CD8-positive, alpha-beta memory T cell (primary cell): ENCODE measurements around the gene OBP2A. TPM values are rescaled to one million over a fixed set of nuclear protein-coding genes. Genes with fewer than 3 reads are reported as not detected.

ENCODE experiments used
- CTCF ChIA-PET: fragments of 350-600 bp; sonication (Branson Sonifier 250); formaldehyde crosslinking; loops from one replicate; lab custom pipeline; 2021; ENCODE audit warnings: antibody characterized with exemption; lab: Charles Lee
- POLR2A ChIA-PET: fragments of 350-600 bp; sonication (Branson Sonifier 250); formaldehyde crosslinking; loops from one replicate; lab custom pipeline; 2021; ENCODE audit warnings: antibody characterized with exemption; lab: Charles Lee
- DNase-seq, 5 donors: peaks; one replicate each; pipeline versions ENCODE4 v3.0.0 to v3.0.0-alpha.2; 2020 to 2022; ENCODE audit warnings: mixed read lengths in 1 of 5
- H3K27ac ChIP-seq: one replicate; pipeline ENCODE4 v1.7.0; 2013; ENCODE audit warnings: low read depth, mild to moderate bottlenecking, low read length, moderate library complexity
- H3K27me3 ChIP-seq: 2 replicates; pipeline ENCODE4 v1.7.0; 2013; ENCODE audit warnings: low read length, mild to moderate bottlenecking; ENCODE audit not compliant: insufficient read depth, poor library complexity, severe bottlenecking
- H3K36me3 ChIP-seq: 2 replicates; pipeline ENCODE4 v1.7.0; 2013; ENCODE audit warnings: mild to moderate bottlenecking, low read length, moderate library complexity; ENCODE audit not compliant: insufficient read depth
- H3K4me1 ChIP-seq: 2 replicates; pipeline ENCODE4 v1.7.0; 2013; ENCODE audit warnings: mild to moderate bottlenecking, low read length, moderate library complexity; ENCODE audit not compliant: insufficient read depth
- H3K4me3 ChIP-seq: 2 replicates; pipeline ENCODE4 v1.7.0; 2013; ENCODE audit warnings: mild to moderate bottlenecking, low read length
- H3K9me3 ChIP-seq: 2 replicates; pipeline ENCODE4 v1.7.0; 2013; ENCODE audit warnings: mild to moderate bottlenecking, low read length
- H3K27ac Mint-ChIP-seq, 8 donors: one replicate each; pipeline ENCODE4 v1.8.0; 2020 to 2021; ENCODE audit warnings: mixed read lengths in 8 of 8, mild to moderate bottlenecking in 6 of 8, inconsistent platforms in 3 of 8, moderate library complexity in 3 of 8
- H3K27me3 Mint-ChIP-seq, 2 donors: one replicate each; pipeline ENCODE4 v1.8.0; 2020 to 2021; ENCODE audit warnings: mixed read lengths in 2 of 2, mild to moderate bottlenecking in 1 of 2, moderate library complexity in 1 of 2
- H3K36me3 Mint-ChIP-seq, 3 donors: one replicate each; pipeline ENCODE4 v1.8.0; 2020 to 2021; ENCODE audit warnings: mixed read lengths in 3 of 3, inconsistent platforms in 1 of 3, mild to moderate bottlenecking in 1 of 3
- H3K4me1 Mint-ChIP-seq, 3 donors: one replicate each; pipeline ENCODE4 v1.8.0; 2020 to 2021; ENCODE audit warnings: mixed read lengths in 3 of 3, inconsistent platforms in 1 of 3, mild to moderate bottlenecking in 1 of 3
- H3K4me3 Mint-ChIP-seq, 7 donors: one replicate each; pipeline ENCODE4 v1.8.0; 2020 to 2021; ENCODE audit warnings: mixed read lengths in 7 of 7, mild to moderate bottlenecking in 6 of 7, moderate library complexity in 4 of 7, inconsistent platforms in 2 of 7
- H3K9me3 Mint-ChIP-seq, 5 donors: one replicate each; pipeline ENCODE4 v1.8.0; 2020 to 2022; ENCODE audit warnings: mixed read lengths in 5 of 5, mild to moderate bottlenecking in 3 of 5, moderate library complexity in 2 of 5, inconsistent platforms in 1 of 5
- polyA plus RNA-seq: library from polyadenylated mRNA; unstranded; fragments of 300-500 nt; fragmentation: Illumina TruSeq; gene quantifications from one replicate; pipeline ENCODE4 v1.2.3, GENCODE V29; 2021
- total RNA-seq, 2 experiments: library from RNA; stranded (reverse); gene quantifications; one replicate each; pipeline ENCODE4 v1.2.3, GENCODE V29; 2021

OBP2A gene
- total and polyA plus RNA-seq, 3 experiments from 2014 or later, result not detected

DNA sequence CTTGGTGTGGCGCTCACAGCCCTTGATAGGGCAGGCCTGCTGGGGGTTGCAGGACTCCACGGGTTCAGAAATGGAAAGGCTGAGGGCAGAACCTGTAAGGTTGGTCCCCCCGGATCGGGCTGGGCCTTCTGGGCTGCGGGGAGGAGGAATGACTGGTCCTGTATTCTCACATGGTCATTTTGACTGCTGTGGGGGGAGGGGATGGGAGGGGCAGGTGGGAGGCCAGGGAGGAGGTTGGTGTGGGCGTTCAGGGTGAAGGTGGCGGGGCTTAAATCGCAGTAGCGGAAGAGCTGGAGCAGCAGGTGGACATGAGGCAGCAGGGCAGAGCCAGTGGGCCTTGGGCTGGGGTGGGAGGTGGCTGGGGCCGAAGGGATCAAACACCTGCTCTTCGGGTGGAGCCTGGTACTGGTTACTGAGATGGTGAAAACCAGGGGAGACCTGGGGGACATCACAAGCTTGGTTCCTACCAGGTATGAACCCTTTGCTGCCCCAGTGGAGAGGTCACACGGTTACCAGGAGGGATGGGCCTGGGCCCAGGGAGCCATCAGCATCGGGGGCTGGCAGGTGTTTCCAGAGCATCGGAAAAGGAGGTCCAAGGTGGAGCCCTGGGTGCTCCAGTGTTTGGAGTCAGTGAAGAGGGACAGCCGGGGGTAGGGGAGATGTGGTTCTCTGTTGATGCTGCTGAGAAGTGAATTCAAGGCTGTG is 43.6 kb upstream of the OBP2A start:
- ChIA-PET CTCF (no interaction called here), POLR2A (no interaction called here)
- H3K9me3 Mint-ChIP-seq, result peaks cover 0 to 3% (median 0%) of the 10 kb centered on the region in 5 donors
- H3K4me3 ChIP-seq, result peak overlapping the region; percentile 79
- H3K27me3 Mint-ChIP-seq, result peaks cover 0 to 4% of the 10 kb centered on the region in 2 donors
- peak overlapping the region in 2 of 8 donors; percentile 17 to 65 for H3K27ac Mint-ChIP-seq
- peak overlapping the region; percentile 64 for H3K27ac ChIP-seq
- peaks cover 17 to 34% (median 25%) of the 10 kb centered on the region in 3 donors for H3K4me1 Mint-ChIP-seq
- H3K9me3 ChIP-seq, result no peaks in the 10 kb centered on the region
- peaks cover 27% of the 10 kb centered on the region for H3K4me1 ChIP-seq
- H3K36me3 ChIP-seq, result peaks cover 18% of the 10 kb centered on the region
- no peak for DNase-seq
- peak overlapping the region; percentile 78 to 94 (median 86) for H3K4me3 Mint-ChIP-seq
- peaks cover 0 to 37% (median 5%) of the 10 kb centered on the region in 3 donors for H3K36me3 Mint-ChIP-seq
- no peaks in the 10 kb centered on the region for H3K27me3 ChIP-seq

DNA sequence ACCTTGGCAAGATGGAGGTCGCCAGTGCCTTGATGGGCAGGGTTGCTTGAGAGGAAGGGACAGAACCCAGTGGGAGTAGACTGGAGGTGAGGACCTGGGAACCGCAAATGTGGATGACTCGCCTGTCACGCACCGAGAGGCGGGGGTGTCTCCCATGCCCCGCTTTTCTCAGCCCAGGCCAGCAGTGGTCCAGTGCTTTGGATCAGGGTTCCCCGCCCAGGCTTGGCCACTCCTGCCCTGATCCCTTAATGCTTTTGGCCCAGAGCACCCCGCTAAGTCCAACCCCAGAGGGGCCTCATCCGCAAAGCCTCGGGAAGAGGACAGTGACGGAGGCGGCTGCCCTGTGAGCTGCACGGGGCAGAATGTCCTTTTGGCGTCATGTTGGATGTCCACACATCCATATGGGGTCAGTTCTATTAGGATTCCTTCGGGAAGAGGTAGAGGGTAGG is 43.0 kb upstream of the OBP2A start:
- Mint-ChIP-seq H3K9me3 (peaks cover 0 to 3% (median 0%) of the 10 kb centered on the region in 5 donors), H3K4me1 (peaks cover 17 to 34% (median 25%) of the 10 kb centered on the region in 3 donors), H3K36me3 (peaks cover 0 to 37% (median 5%) of the 10 kb centered on the region in 3 donors), H3K27ac (peak overlapping the region in 1 of 8 donors; percentile 17), H3K27me3 (peaks cover 0 to 3% of the 10 kb centered on the region in 2 donors), H3K4me3 (peak overlapping the region in 6 of 7 donors; percentile 20 to 92 (median 58))
- Histone ChIP-seq H3K9me3 (no peaks in the 10 kb centered on the region), H3K27ac (no peak overlapping the region), H3K27me3 (no peaks in the 10 kb centered on the region), H3K4me3 (no peak overlapping the region), H3K36me3 (peaks cover 18% of the 10 kb centered on the region), H3K4me1 (peaks cover 27% of the 10 kb centered on the region)
- ChIA-PET POLR2A (no interaction called here), CTCF (no interaction called here)
- peak in 1 of 5 donors; percentile 40 for DNase-seq

DNA sequence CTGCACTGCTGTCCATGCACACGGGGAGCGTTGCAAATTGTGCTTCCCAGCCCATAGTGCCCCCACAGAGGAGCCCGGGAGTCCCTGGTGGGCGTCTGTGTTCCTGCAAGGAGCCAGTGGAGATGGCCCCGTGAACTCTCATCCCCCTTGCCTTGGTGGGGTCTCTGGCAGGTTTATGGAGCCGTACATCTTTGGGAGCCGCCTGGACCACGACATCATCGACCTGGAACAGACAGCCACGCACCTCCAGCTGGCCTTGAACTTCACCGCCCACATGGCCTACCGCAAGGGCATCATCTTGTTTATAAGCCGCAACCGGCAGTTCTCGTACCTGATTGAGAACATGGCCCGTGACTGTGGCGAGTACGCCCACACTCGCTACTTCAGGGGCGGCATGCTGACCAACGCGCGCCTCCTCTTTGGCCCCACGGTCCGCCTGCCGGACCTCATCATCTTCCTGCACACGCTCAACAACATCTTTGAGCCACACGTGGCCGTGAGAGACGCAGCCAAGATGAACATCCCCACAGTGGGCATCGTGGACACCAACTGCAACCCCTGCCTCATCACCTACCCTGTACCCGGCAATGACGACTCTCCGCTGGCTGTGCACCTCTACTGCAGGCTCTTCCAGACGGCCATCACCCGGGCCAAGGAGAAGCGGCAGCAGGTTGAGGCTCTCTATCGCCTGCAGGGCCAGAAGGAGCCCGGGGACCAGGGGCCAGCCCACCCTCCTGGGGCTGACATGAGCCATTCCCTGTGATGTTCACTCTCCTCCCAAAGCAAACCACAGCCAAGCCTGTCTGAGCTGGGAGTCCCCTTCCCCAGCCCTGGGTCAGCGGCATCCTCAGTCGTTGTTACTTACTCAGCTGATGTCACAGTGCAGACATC is 42.3 kb upstream of the OBP2A start:
- ChIA-PET POLR2A (no interaction called here), CTCF (interaction anchor here (1.4 kb wide), 1 partner anchor 13 kb away, joined by 4 read pairs; no protein-coding TSS in a partner anchor)
- Mint-ChIP-seq H3K4me3 (peak overlapping the region; percentile 20 to 92 (median 58)), H3K36me3 (peaks cover 0 to 37% (median 5%) of the 10 kb centered on the region in 3 donors), H3K27ac (peak overlapping the region in 1 of 8 donors; percentile 56), H3K27me3 (no peaks in the 10 kb centered on the region), H3K4me1 (peaks cover 17 to 34% (median 25%) of the 10 kb centered on the region in 3 donors), H3K9me3 (peaks cover 0 to 3% (median 0%) of the 10 kb centered on the region in 5 donors)
- no peaks in the 10 kb centered on the region for H3K9me3 ChIP-seq
- peaks cover 27% of the 10 kb centered on the region for H3K4me1 ChIP-seq
- DNase-seq, result peak in 1 of 5 donors; percentile 36
- H3K27me3 ChIP-seq, result no peaks in the 10 kb centered on the region
- H3K36me3 ChIP-seq, result peaks cover 18% of the 10 kb centered on the region
- H3K27ac ChIP-seq, result no peak overlapping the region
- H3K4me3 ChIP-seq, result no peak overlapping the region

DNA sequence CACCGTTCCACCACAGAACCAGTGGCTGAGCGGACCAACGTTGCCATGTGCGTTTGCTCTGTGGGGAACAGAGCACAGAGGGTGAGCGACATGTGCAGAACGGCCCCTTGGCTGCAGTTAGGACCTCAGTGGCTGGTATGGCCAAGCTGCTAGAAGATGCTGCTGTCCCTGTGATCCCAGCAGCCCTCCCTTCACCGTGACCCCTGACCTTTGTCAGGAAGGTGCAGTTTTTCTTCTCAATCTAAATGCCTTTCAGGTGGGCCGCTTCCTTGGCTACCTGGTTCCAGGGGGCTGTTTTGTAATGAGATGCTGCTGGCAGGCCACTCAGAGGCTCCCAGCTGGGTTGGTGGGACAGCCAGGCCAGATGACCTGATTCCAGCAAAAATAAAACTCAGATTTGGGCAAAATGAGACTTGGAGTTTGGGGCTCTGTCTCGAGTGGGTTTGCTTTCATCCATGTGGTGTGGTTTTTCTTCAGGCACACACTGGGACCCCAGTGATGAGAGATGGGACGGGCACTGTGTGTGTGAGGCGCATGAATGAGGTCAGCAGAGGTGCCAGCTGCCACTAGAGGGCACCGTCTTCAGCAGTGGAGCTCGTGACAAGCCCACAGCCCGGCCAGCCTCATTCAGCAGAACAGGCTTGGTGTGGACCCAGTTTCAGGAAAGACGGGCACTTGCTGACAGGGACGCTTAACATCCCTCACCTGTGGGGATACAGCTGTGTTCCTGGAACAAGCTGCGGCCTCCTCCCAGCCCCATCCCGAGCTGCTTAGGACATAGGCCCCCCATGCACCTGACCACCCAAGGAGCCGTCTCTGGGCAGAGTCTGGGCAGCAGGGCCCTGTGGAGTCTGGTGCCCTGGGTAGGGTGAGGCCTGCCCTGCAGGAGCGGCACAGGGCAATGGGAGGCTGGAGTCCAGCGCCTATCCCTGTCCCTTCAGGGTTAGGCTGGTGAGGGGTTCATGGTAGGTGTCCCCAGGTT is 41.4 kb upstream of the OBP2A start:
- Histone ChIP-seq H3K27me3 (no peaks in the 10 kb centered on the region), H3K36me3 (peaks cover 18% of the 10 kb centered on the region), H3K4me3 (no peak overlapping the region), H3K9me3 (no peaks in the 10 kb centered on the region), H3K4me1 (peaks cover 21% of the 10 kb centered on the region), H3K27ac (no peak overlapping the region)
- peak overlapping the region in 1 of 8 donors; percentile 82 for H3K27ac Mint-ChIP-seq
- CTCF ChIA-PET, result interaction anchor here (0.8 to 1.8 kb wide), 6 partner anchors 10 to 1049 kb away, joined by 3 to 7 read pairs (median 4); no protein-coding TSS in a partner anchor
- H3K4me1 Mint-ChIP-seq, result peaks cover 17 to 26% (median 25%) of the 10 kb centered on the region in 3 donors
- peak overlapping the region in 3 of 7 donors; percentile 20 to 81 (median 24) for H3K4me3 Mint-ChIP-seq
- peaks cover 6 to 10% (median 8%) of the 10 kb centered on the region in 5 donors for H3K9me3 Mint-ChIP-seq
- H3K27me3 Mint-ChIP-seq, result no peaks in the 10 kb centered on the region
- peak in 4 of 5 donors; percentile 24 to 55 (median 32) for DNase-seq
- H3K36me3 Mint-ChIP-seq, result peaks cover 5 to 37% (median 7%) of the 10 kb centered on the region in 3 donors
- POLR2A ChIA-PET, result no interaction called here

GRCh38 chr9:135505406-135506187 is 40.3 kb upstream of the OBP2A start:
- Histone ChIP-seq H3K4me3 (no peak overlapping the region), H3K4me1 (peaks cover 21% of the 10 kb centered on the region), H3K9me3 (no peaks in the 10 kb centered on the region), H3K36me3 (peaks cover 18% of the 10 kb centered on the region), H3K27ac (no peak overlapping the region), H3K27me3 (no peaks in the 10 kb centered on the region)
- POLR2A ChIA-PET, result interaction anchor here (0.5 kb wide), 1 partner anchor 95 kb away, joined by 3 read pairs; no protein-coding TSS in a partner anchor
- Mint-ChIP-seq H3K36me3 (peaks cover 5 to 35% (median 7%) of the 10 kb centered on the region in 3 donors), H3K9me3 (peaks cover 6 to 14% (median 8%) of the 10 kb centered on the region in 5 donors), H3K27me3 (no peaks in the 10 kb centered on the region), H3K4me3 (no peak overlapping the region), H3K27ac (peak overlapping the region in 1 of 8 donors; percentile 29), H3K4me1 (peaks cover 17 to 26% (median 25%) of the 10 kb centered on the region in 3 donors)
- CTCF ChIA-PET, result interaction anchor here (0.8 to 1.8 kb wide), 5 partner anchors 9 to 1050 kb away, joined by 3 to 7 read pairs (median 4); no protein-coding TSS in a partner anchor
- peak in 1 of 5 donors; percentile 33 for DNase-seq

GRCh38 chr9:135506327-135507103 is 39.4 kb upstream of the OBP2A start:
- H3K36me3 Mint-ChIP-seq, result peaks cover 5 to 35% (median 7%) of the 10 kb centered on the region in 3 donors
- Histone ChIP-seq H3K4me3 (no peak overlapping the region), H3K36me3 (peaks cover 18% of the 10 kb centered on the region), H3K9me3 (no peaks in the 10 kb centered on the region), H3K4me1 (peaks cover 17% of the 10 kb centered on the region), H3K27me3 (no peaks in the 10 kb centered on the region), H3K27ac (no peak overlapping the region)
- H3K9me3 Mint-ChIP-seq, result peaks cover 6 to 14% (median 8%) of the 10 kb centered on the region in 5 donors
- DNase-seq, result no peak
- ChIA-PET POLR2A (interaction anchor here (0.5 kb wide), 1 partner anchor 96 kb away, joined by 3 read pairs; no protein-coding TSS in a partner anchor), CTCF (no interaction called here)
- peaks cover 16 to 23% (median 22%) of the 10 kb centered on the region in 3 donors for H3K4me1 Mint-ChIP-seq
- no peaks in the 10 kb centered on the region for H3K27me3 Mint-ChIP-seq
- H3K4me3 Mint-ChIP-seq, result no peak overlapping the region
- H3K27ac Mint-ChIP-seq, result peak overlapping the region in 1 of 8 donors; percentile 57
